ENCODE data around the gene KLHL8. TPM values are rescaled to one million over a fixed set of nuclear protein-coding genes. Genes with fewer than 3 reads are reported as not detected.

KLHL8 gene
- total and polyA plus RNA-seq, 2 donors (not counting 1 experiment from before 2014, with no cell fraction given), result 2.3 to 14.3 TPM

GRCh38 chr4:87114245-87115062 lies 106.0 kb downstream of the KLHL8 start:
- Mint-ChIP-seq H3K27me3 (no peaks in the 10 kb centered on the region), H3K27ac (no peak overlapping the region), H3K4me3 (no peak overlapping the region), H3K9me3 (ENCODE audit: insufficient read depth) (no peaks in the 10 kb centered on the region), H3K4me1 (peaks cover 2% of the 10 kb centered on the region)
- Histone ChIP-seq H3K4me3 (ENCODE audit: control extremely low read depth in 1 of 5, extremely low read depth in 1 of 5, insufficient read depth in 1 of 5, low read depth in 2 of 5, low read length in 4 of 5) (no peak overlapping the region), H3K9ac (ENCODE audit: low read length) (no peak overlapping the region), H3K79me2 (ENCODE audit: control insufficient read depth, insufficient read depth, low read length) (peaks cover 4% of the 10 kb centered on the region), H4K20me1 (ENCODE audit: control insufficient read depth, insufficient read depth, low read length, poor library complexity, severe bottlenecking) (peaks cover 12% of the 10 kb centered on the region), H3K27me3 (replicated peaks in 1 of 4; ENCODE audit: control extremely low read depth in 1 of 4, control insufficient read depth in 3 of 4, insufficient read depth in 4 of 4, low read length in 3 of 4) (no peaks in the 10 kb centered on the region), H3K9me3 (ENCODE audit: control extremely low read depth in 1 of 3, control insufficient read depth in 2 of 3, insufficient read depth in 1 of 3, low read length in 2 of 3) (no peaks in the 10 kb centered on the region), H3K36me3 (replicated peaks in 1 of 2; ENCODE audit: control extremely low read depth in 1 of 2, control insufficient read depth in 1 of 2, extremely low read depth in 1 of 2, insufficient read depth in 2 of 2, low read length in 1 of 2) (peaks cover 2 to 65% of the 10 kb centered on the region in 2 experiments), H3K4me2 (replicated peaks; ENCODE audit: low read depth, low read length, poor library complexity, severe bottlenecking) (no peak overlapping the region), H3K27ac (ENCODE audit: low read length in 2 of 2) (no peak overlapping the region), H3K4me1 (ENCODE audit: control insufficient read depth in 2 of 2, insufficient read depth in 2 of 2, low read length in 2 of 2) (no peaks in the 10 kb centered on the region), H2AFZ (ENCODE audit: insufficient read depth, low read depth, low read length, poor library complexity, severe bottlenecking) (no peak overlapping the region)
- TF ChIP-seq EZH2 (IDR thresholded peaks at IDR 0.05; ENCODE audit: borderline replicate concordance, insufficient read depth, low read depth, low read length, poor library complexity, severe bottlenecking) (no peak), CTCF (IDR thresholded peaks at IDR 0.05) (no peak)
- CTCF ChIA-PET, result interaction anchor here (1.0 to 4.6 kb wide), 4 partner anchors 21 to 193 kb away, joined by 3 to 37 read pairs (median 4); no protein-coding TSS in a partner anchor
- WGBS (ENCODE audit: insufficient coverage), result 96% methylated on average over 15 of the region's 24 CpGs
- POLR2A ChIA-PET, result no interaction called here
- DNase-seq (no peak), ATAC-seq (ENCODE audit: low read depth) (no peak)
- intact Hi-C loops (cut with micrococcal nuclease), result no loop called here

GRCh38 chr4:87112063-87112462 lies 108.4 kb downstream of the KLHL8 start:
- no peak overlapping the region for H2AFZ ChIP-seq (ENCODE audit: insufficient read depth, low read depth, low read length, poor library complexity, severe bottlenecking)
- H3K4me1 ChIP-seq (ENCODE audit: control insufficient read depth in 2 of 2, insufficient read depth in 2 of 2, low read length in 2 of 2), result no peaks in the 10 kb centered on the region
- H3K4me3 Mint-ChIP-seq, result no peak overlapping the region
- no peaks in the 10 kb centered on the region for H3K9me3 ChIP-seq (ENCODE audit: control extremely low read depth in 1 of 3, control insufficient read depth in 2 of 3, insufficient read depth in 1 of 3, low read length in 2 of 3)
- no peak overlapping the region for H3K4me3 ChIP-seq (ENCODE audit: control extremely low read depth in 1 of 5, extremely low read depth in 1 of 5, insufficient read depth in 1 of 5, low read depth in 2 of 5, low read length in 4 of 5)
- CTCF ChIA-PET, result no interaction called here
- H3K4me1 Mint-ChIP-seq, result no peaks in the 10 kb centered on the region
- no peaks in the 10 kb centered on the region for H3K27me3 Mint-ChIP-seq
- intact Hi-C loops (cut with micrococcal nuclease), result no loop called here
- no peak overlapping the region for H3K27ac ChIP-seq (ENCODE audit: low read length in 2 of 2)
- H4K20me1 ChIP-seq (ENCODE audit: control insufficient read depth, insufficient read depth, low read length, poor library complexity, severe bottlenecking), result peaks cover 8% of the 10 kb centered on the region
- H3K79me2 ChIP-seq (ENCODE audit: control insufficient read depth, insufficient read depth, low read length), result peaks cover 4% of the 10 kb centered on the region
- DNase-seq (no peak), ATAC-seq (ENCODE audit: low read depth) (no peak)
- TF ChIP-seq CTCF (IDR thresholded peaks at IDR 0.05) (no peak), EZH2 (IDR thresholded peaks at IDR 0.05; ENCODE audit: borderline replicate concordance, insufficient read depth, low read depth, low read length, poor library complexity, severe bottlenecking) (no peak)
- no peak overlapping the region for H3K27ac Mint-ChIP-seq
- no peaks in the 10 kb centered on the region for H3K9me3 Mint-ChIP-seq (ENCODE audit: insufficient read depth)
- H3K9ac ChIP-seq (ENCODE audit: low read length), result no peak overlapping the region
- no CpG with 5 or more reads among the region's 4 CpGs for WGBS (ENCODE audit: insufficient coverage)
- peaks cover 7 to 80% of the 10 kb centered on the region in 2 experiments for H3K36me3 ChIP-seq (replicated peaks in 1 of 2; ENCODE audit: control extremely low read depth in 1 of 2, control insufficient read depth in 1 of 2, extremely low read depth in 1 of 2, insufficient read depth in 2 of 2, low read length in 1 of 2)
- H3K27me3 ChIP-seq (replicated peaks in 1 of 4; ENCODE audit: control extremely low read depth in 1 of 4, control insufficient read depth in 3 of 4, insufficient read depth in 4 of 4, low read length in 3 of 4), result no peaks in the 10 kb centered on the region
- no peak overlapping the region for H3K4me2 ChIP-seq (replicated peaks; ENCODE audit: low read depth, low read length, poor library complexity, severe bottlenecking)
- POLR2A ChIA-PET, result no interaction called here

Data from B cell (primary cell).